GM12878 (cell line): ENCODE results near the gene SLC17A7. TPM values are rescaled to one million over a fixed set of nuclear protein-coding genes. Genes with fewer than 3 reads are reported as not detected.

Experiments
- ATAC-seq: fragments of 200-7000 bp; cut with Tn5 transposase; 3 replicates; pipeline ENCODE4 v1.9.1; 2020; ENCODE audit warnings: mild to moderate bottlenecking, moderate library complexity
- BruUV-seq: library from RNA; stranded (reverse); fragments of 400-500 nt; replicated peaks from 2 replicates; lab custom pipeline; 2021; lab: Mats Ljungman, UMichigan
- CTCF ChIA-PET: fragments of 300-600 bp; sonication (Branson Sonifier 250); formaldehyde crosslinking; extraction: SDS; loops from one replicate; lab custom pipeline; 2021; ENCODE audit warnings: inconsistent platforms; lab: Yijun Ruan, JAX
- POLR2A ChIA-PET: fragments of 350-600 bp; formaldehyde crosslinking; extraction: SDS; loops from one replicate; lab custom pipeline; 2021; ENCODE audit warnings: inconsistent platforms; lab: Charles Lee
- RAD21 ChIA-PET: fragments of 300-600 bp; sonication (Branson Sonifier 250); formaldehyde crosslinking; loops from one replicate; lab custom pipeline; 2023; ENCODE audit warnings: antibody characterized with exemption; ENCODE audit not compliant: unreplicated experiment; lab: Charles Lee
- SMC1A ChIA-PET: fragments of 300-600 bp; sonication (Branson Sonifier 250); formaldehyde crosslinking; loops from one replicate; lab custom pipeline; 2023; ENCODE audit not compliant: unreplicated experiment, uncharacterized antibody; lab: Charles Lee
- DNase-seq: peaks from one replicate; pipeline ENCODE4 v3.0.0-alpha.2; 2011; ENCODE audit warnings: low read depth, low spot score
- FAIRE-seq: peaks from 3 replicates; lab custom pipeline; 2011; peaks lifted over from hg19 to GRCh38; lab: Jason Lieb, UNC
- H2AFZ ChIP-seq: 2 replicates; pipeline ENCODE4 v1.6.0; 2011; ENCODE audit warnings: low read depth, low read length, control low read depth; ENCODE audit not compliant: control insufficient read depth
- H3K27ac ChIP-seq: 2 replicates; pipeline ENCODE4 v1.5.1; 2011; ENCODE audit warnings: control low read depth; ENCODE audit not compliant: control insufficient read depth, insufficient read depth
- H3K27me3 ChIP-seq, 2 experiments: replicated peaks in 1 of 2; 2 replicates each; pipeline versions ENCODE4 v1.6.0 to v1.6.1; 2011; ENCODE audit warnings: low read length in 1 of 2; ENCODE audit not compliant: control insufficient read depth in 2 of 2, insufficient read depth in 2 of 2
- H3K36me3 ChIP-seq, 2 experiments: 2 replicates each; pipeline ENCODE4 v1.5.1; 2011; ENCODE audit warnings: low read length in 1 of 2; ENCODE audit not compliant: control insufficient read depth in 2 of 2, insufficient read depth in 2 of 2
- H3K4me1 ChIP-seq: 2 replicates; pipeline ENCODE4 v1.6.1; 2011; ENCODE audit warnings: mild to moderate bottlenecking, low read length, moderate library complexity, mixed read lengths; ENCODE audit not compliant: control insufficient read depth, insufficient read depth
- H3K4me2 ChIP-seq: 2 replicates; pipeline ENCODE4 v1.6.0; 2011; ENCODE audit warnings: control low read depth; ENCODE audit not compliant: control insufficient read depth, insufficient read depth
- H3K4me3 ChIP-seq: fragments of 200-600 bp; sonication (generic); 2 replicates; pipeline ENCODE4 v1.5.1; 2016
- H3K79me2 ChIP-seq: 2 replicates; pipeline ENCODE4 v1.6.0; 2011; ENCODE audit warnings: low read length; ENCODE audit not compliant: control insufficient read depth, insufficient read depth
- H3K9ac ChIP-seq: 2 replicates; pipeline ENCODE4 v1.8.0; 2011; ENCODE audit warnings: low read length, control low read depth, mixed read lengths; ENCODE audit not compliant: control insufficient read depth, insufficient read depth
- H3K9me3 ChIP-seq: replicated peaks from 3 replicates; pipeline ENCODE4 v1.5.1; 2011; ENCODE audit warnings: mild to moderate bottlenecking, low read length; ENCODE audit not compliant: control insufficient read depth, insufficient read depth
- H4K20me1 ChIP-seq: 2 replicates; pipeline ENCODE4 v1.6.0; 2011; ENCODE audit not compliant: control insufficient read depth, insufficient read depth
- ATF7 ChIP-seq: fragments of 450-650 bp; IDR thresholded peaks from 2 replicates; pipeline ENCODE4 v1.6.1; 2016; ENCODE audit warnings: low read depth, mild to moderate bottlenecking
- CBX3 ChIP-seq: fragments of 200-600 bp; sonication (generic); IDR thresholded peaks from 2 replicates; pipeline ENCODE4 v1.6.1; 2016; ENCODE audit warnings: low read depth, borderline replicate concordance
- EED ChIP-seq: sonication (generic); IDR thresholded peaks from 2 replicates; pipeline ENCODE4 v1.6.1; 2016; ENCODE audit warnings: antibody characterized with exemption, low read depth
- EGR1 ChIP-seq, 2 experiments: IDR thresholded peaks; 1 replicate in 1 of 2; 2 replicates in 1 of 2; pipeline ENCODE4 v1.6.1; 2011 to 2012; ENCODE audit warnings: low read depth in 2 of 2, low read length in 2 of 2, borderline replicate concordance in 1 of 2, mild to moderate bottlenecking in 1 of 2, moderate library complexity in 1 of 2
- ETV6 ChIP-seq, 2 experiments: fragments of 450-650 bp in 1 of 2; IDR thresholded peaks in 1 of 2; conservative IDR thresholded peaks in 1 of 2; 2 replicates each; pipeline ENCODE4 v1.6.1; 2014; ENCODE audit warnings: antibody characterized with exemption in 1 of 2, borderline replicate concordance in 1 of 2, low read depth in 1 of 2, mild to moderate bottlenecking in 1 of 2, moderate library complexity in 1 of 2
- FOXK2 ChIP-seq: fragments of 450-650 bp; IDR thresholded peaks from 2 replicates; pipeline ENCODE4 v1.6.1; 2017; ENCODE audit warnings: mild to moderate bottlenecking, moderate library complexity
- FOXM1 ChIP-seq: IDR thresholded peaks from 2 replicates; pipeline ENCODE4 v1.6.1; 2012; ENCODE audit warnings: low read depth, mild to moderate bottlenecking, inconsistent platforms, low read length, moderate library complexity
- NFIC ChIP-seq: IDR thresholded peaks from 2 replicates; pipeline ENCODE4 v1.6.1; 2012; ENCODE audit warnings: low read depth, mild to moderate bottlenecking, inconsistent platforms, low read length, moderate library complexity
- STAT1 ChIP-seq: fragments of 450-650 bp; conservative IDR thresholded peaks from 2 replicates; pipeline ENCODE4 v1.6.1; 2014; ENCODE audit warnings: antibody characterized with exemption, mild to moderate bottlenecking
- TCF3 ChIP-seq: IDR thresholded peaks from 2 replicates; pipeline ENCODE4 v1.6.1; 2012; ENCODE audit warnings: low read depth, mild to moderate bottlenecking, low read length, borderline replicate concordance; ENCODE audit not compliant: insufficient read depth
- WGBS: methylation state at CpG from one replicate; pipeline ENCODE4 v1.1.6; 2016; ENCODE audit warnings: low lambda C conversion rate; ENCODE audit not compliant: insufficient replicate concordance, insufficient coverage; ENCODE audit errors: missing lambda C conversion rate; 5-methylcytosine and 5-hydroxymethylcytosine counted together
- in situ Hi-C: fragments of 300-500 bp; cut with MboI; formaldehyde crosslinking; loops from 9 replicates; pipeline ENCODE4 v1.14.3; 2018; ENCODE audit warnings: mixed read lengths
- intact Hi-C: fragments of 100-400 bp; cut with micrococcal nuclease; formaldehyde crosslinking; loops from one replicate; pipeline ENCODE4 v1.14.2; 2022; ENCODE audit not compliant: unreplicated experiment
- polyA plus RNA-seq, 11 experiments: library from polyadenylated mRNA; depleted of rRNA in 4 of 11; unstranded in 6 of 11; stranded (reverse) in 5 of 11; fragments of >200 nt; fragmentation: Nextera tagmentation in 4 of 11; fragmentation: Illumina TruSeq in 1 of 11; extraction: Ambion mirVana in 4 of 11; extraction: Trizol in 1 of 11; gene quantifications; 1 replicate in 1 of 11; 2 replicates in 10 of 11; pipeline versions ENCODE4 v1.2.1 to v1.2.3, GENCODE V29; 2011 to 2016; ENCODE audit warnings: inconsistent platforms in 2 of 11, missing spikeins in 2 of 11, low read depth in 1 of 11
- total RNA-seq, 4 experiments: library from RNA; depleted of rRNA in 3 of 4; stranded (reverse); fragments of >200 nt in 3 of 4; fragmentation: Illumina TruSeq in 1 of 4; extraction: Trizol in 1 of 4; gene quantifications; 2 replicates each; pipeline versions ENCODE4 v1.2.1 to v1.2.3, GENCODE V29; 2013 to 2021
- TF ChIP-seq, protein P1 (sequence below): IDR thresholded peaks from 2 replicates; pipeline ENCODE4 v1.6.1; 2012; ENCODE audit warnings: low read depth, low read length, improper control_type of control experiment
- TF ChIP-seq, protein P2 (sequence below): fragments of 450-650 bp; IDR thresholded peaks from 2 replicates; pipeline ENCODE4 v1.6.1; 2016; ENCODE audit warnings: mild to moderate bottlenecking, moderate library complexity, borderline replicate concordance

SLC17A7 gene
- total and polyA plus RNA-seq, 10 of the 15 experiments (the other 5 are each of a cell fraction or from before 2014, with no cell fraction given), result 0.03 to 0.24 (median 0.06) TPM; not detected in 6

DNA sequence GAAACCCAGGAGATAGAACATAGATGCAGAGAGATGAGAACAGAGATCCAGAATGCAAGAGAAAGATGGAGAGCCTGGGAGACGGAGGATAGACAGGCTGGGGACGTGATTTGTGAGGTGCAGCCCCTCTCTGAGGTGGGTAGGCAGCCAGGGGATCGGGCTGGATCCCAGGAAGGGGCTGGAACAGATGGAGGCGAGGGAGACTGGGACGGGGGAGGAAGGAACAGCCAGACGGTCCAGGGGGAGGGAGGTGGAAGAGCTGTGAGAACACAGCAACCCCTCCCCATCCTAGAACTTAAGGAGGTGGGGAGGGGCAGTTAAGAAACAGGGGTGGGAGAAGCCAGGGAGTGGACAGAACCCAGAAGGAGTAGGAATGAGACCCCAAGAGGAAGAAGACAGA is 3.1 kb downstream of the SLC17A7 start:
- peaks cover 12 to 31% of the 10 kb centered on the region in 2 experiments for H3K27me3 ChIP-seq
- H3K4me1 ChIP-seq, result no peaks in the 10 kb centered on the region
- no peak overlapping the region for H3K4me3 ChIP-seq
- DNase-seq, result no peak
- H3K36me3 ChIP-seq, result no peaks in the 10 kb centered on the region
- H2AFZ ChIP-seq, result no peak overlapping the region
- no TSS peak for BruUV-seq
- H4K20me1 ChIP-seq, result no peaks in the 10 kb centered on the region
- no peak for FAIRE-seq
- no peaks in the 10 kb centered on the region for H3K9me3 ChIP-seq
- intact Hi-C loops, result no loop called here
- no peak overlapping the region for H3K27ac ChIP-seq
- TF ChIP-seq ETV6 (conservative IDR thresholded peaks at IDR 0.05 in 1 of 2, IDR thresholded peaks at IDR 0.05 in 1 of 2; ENCODE audit: borderline replicate concordance in 1 of 2, low read depth in 1 of 2) (no peak), FOXM1 (no peak), EGR1 (IDR thresholded peaks at IDR 0.05; ENCODE audit: borderline replicate concordance in 1 of 2, low read depth in 2 of 2, low read length in 2 of 2) (no peak), NFIC (no peak)
- TF ChIP-seq, protein P1, sequence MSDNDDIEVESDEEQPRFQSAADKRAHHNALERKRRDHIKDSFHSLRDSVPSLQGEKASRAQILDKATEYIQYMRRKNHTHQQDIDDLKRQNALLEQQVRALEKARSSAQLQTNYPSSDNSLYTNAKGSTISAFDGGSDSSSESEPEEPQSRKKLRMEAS, result no peak
- 2% methylated on average over 6 of the region's 6 CpGs for WGBS
- H3K4me2 ChIP-seq, result no peak overlapping the region
- no peak for ATAC-seq
- no peaks in the 10 kb centered on the region for H3K79me2 ChIP-seq
- H3K9ac ChIP-seq, result no peak overlapping the region
- RAD21 ChIA-PET, result no interaction called here
- POLR2A ChIA-PET, result no interaction called here
- SMC1A ChIA-PET, result no interaction called here
- in situ Hi-C loops, result loop anchor here (5.0 kb wide), 1 partner anchor 46 kb away; no protein-coding TSS in a partner anchor
- CTCF ChIA-PET, result no interaction called here

DNA sequence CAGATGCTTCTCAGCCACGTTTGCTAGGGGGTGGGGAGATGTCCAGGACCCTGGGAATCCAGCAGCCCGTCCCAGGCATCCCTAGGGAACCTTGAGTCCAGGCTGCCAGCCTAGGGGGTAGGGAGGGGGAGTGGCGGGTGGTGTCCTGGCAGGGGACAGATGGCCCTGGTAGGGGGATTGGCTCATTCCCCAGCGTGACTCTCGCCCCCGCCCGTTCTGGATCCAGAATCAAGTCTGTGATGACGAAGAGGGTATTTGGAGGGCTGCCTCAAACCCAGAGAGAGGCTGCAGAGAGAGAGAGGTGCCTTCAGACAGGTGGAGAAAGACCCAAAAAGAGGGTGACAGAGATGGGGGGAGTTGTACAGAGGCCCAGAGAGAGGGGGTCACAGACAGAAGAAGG is 4.1 kb downstream of the SLC17A7 start:
- BruUV-seq, result no TSS peak
- ChIA-PET SMC1A (interaction anchor here (1.6 kb wide), 1 partner anchor 46 kb away, joined by 5 read pairs; no protein-coding TSS in a partner anchor), RAD21 (no interaction called here), CTCF (interaction anchor here (2.2 kb wide), 1 partner anchor 45 kb away, joined by 8 read pairs; no protein-coding TSS in a partner anchor), POLR2A (no interaction called here)
- H3K4me2 ChIP-seq, result no peak overlapping the region
- intact Hi-C loops, result no loop called here
- no peaks in the 10 kb centered on the region for H3K36me3 ChIP-seq
- in situ Hi-C loops, result loop anchor here (5.0 kb wide), 1 partner anchor 45 kb away; no protein-coding TSS in a partner anchor
- H3K9me3 ChIP-seq, result no peaks in the 10 kb centered on the region
- H3K4me1 ChIP-seq, result no peaks in the 10 kb centered on the region
- no peak overlapping the region for H3K4me3 ChIP-seq
- no peak overlapping the region for H2AFZ ChIP-seq
- FAIRE-seq (no peak), DNase-seq (no peak), ATAC-seq (no peak)
- H4K20me1 ChIP-seq, result no peaks in the 10 kb centered on the region
- H3K27me3 ChIP-seq, result peaks cover 12 to 30% of the 10 kb centered on the region in 2 experiments
- no peaks in the 10 kb centered on the region for H3K79me2 ChIP-seq
- H3K9ac ChIP-seq, result no peak overlapping the region
- no peak overlapping the region for H3K27ac ChIP-seq
- WGBS, result 5% methylated on average over 7 of the region's 8 CpGs
- no peak for TF ChIP-seq EED
- no peak for TF ChIP-seq ETV6 (conservative IDR thresholded peaks at IDR 0.05 in 1 of 2, IDR thresholded peaks at IDR 0.05 in 1 of 2; ENCODE audit: borderline replicate concordance in 1 of 2, low read depth in 1 of 2)
- no peak for TF ChIP-seq FOXK2
- no peak for TF ChIP-seq CBX3
- TF ChIP-seq TCF3, result no peak
- TF ChIP-seq ATF7, result no peak
- TF ChIP-seq, protein P2, sequence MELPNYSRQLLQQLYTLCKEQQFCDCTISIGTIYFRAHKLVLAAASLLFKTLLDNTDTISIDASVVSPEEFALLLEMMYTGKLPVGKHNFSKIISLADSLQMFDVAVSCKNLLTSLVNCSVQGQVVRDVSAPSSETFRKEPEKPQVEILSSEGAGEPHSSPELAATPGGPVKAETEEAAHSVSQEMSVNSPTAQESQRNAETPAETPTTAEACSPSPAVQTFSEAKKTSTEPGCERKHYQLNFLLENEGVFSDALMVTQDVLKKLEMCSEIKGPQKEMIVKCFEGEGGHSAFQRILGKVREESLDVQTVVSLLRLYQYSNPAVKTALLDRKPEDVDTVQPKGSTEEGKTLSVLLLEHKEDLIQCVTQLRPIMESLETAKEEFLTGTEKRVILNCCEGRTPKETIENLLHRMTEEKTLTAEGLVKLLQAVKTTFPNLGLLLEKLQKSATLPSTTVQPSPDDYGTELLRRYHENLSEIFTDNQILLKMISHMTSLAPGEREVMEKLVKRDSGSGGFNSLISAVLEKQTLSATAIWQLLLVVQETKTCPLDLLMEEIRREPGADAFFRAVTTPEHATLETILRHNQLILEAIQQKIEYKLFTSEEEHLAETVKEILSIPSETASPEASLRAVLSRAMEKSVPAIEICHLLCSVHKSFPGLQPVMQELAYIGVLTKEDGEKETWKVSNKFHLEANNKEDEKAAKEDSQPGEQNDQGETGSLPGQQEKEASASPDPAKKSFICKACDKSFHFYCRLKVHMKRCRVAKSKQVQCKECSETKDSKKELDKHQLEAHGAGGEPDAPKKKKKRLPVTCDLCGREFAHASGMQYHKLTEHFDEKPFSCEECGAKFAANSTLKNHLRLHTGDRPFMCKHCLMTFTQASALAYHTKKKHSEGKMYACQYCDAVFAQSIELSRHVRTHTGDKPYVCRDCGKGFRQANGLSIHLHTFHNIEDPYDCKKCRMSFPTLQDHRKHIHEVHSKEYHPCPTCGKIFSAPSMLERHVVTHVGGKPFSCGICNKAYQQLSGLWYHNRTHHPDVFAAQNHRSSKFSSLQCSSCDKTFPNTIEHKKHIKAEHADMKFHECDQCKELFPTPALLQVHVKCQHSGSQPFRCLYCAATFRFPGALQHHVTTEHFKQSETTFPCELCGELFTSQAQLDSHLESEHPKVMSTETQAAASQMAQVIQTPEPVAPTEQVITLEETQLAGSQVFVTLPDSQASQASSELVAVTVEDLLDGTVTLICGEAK, result no peak
- TF ChIP-seq STAT1, result no peak
- TF ChIP-seq, protein P1, result no peak
